ENCODE measurements around the gene ATRIP. TPM values are rescaled to one million over a fixed set of nuclear protein-coding genes. Genes with fewer than 3 reads are reported as not detected.

The ATRIP gene
- polyA plus RNA-seq, 1 donor from 2014 or later, result 11.1 TPM

- no peaks in the 10 kb centered on the region for H3K9me2 ChIP-seq (ENCODE audit: insufficient read depth, low read length)
- no peak for TF ChIP-seq EZH2 (IDR thresholded peaks at IDR 0.05; ENCODE audit: borderline replicate concordance, insufficient read depth, low read length, poor library complexity, severe bottlenecking)
- no peak for TF ChIP-seq SMC3 (conservative IDR thresholded peaks at IDR 0.05; ENCODE audit: poor library complexity)
- TF ChIP-seq RAD21 (conservative IDR thresholded peaks at IDR 0.05), result no peak
- TF ChIP-seq EP300 (conservative IDR thresholded peaks at IDR 0.05; ENCODE audit: poor library complexity, severe bottlenecking), result no peak
- no peak for TF ChIP-seq REST (IDR thresholded peaks at IDR 0.05; ENCODE audit: borderline replicate concordance)
- TF ChIP-seq TAF1 (IDR thresholded peaks at IDR 0.05; ENCODE audit: low read depth), result no peak
- TF ChIP-seq POLR2AphosphoS5 (IDR thresholded peaks at IDR 0.05), result no peak
- TF ChIP-seq CTCF (IDR thresholded peaks at IDR 0.05; ENCODE audit: poor library complexity, severe bottlenecking), result no peak
- TF ChIP-seq MXI1 (conservative IDR thresholded peaks at IDR 0.05; ENCODE audit: poor library complexity, severe bottlenecking), result no peak
- no peaks in the 10 kb centered on the region for H3K36me3 ChIP-seq (ENCODE audit: insufficient read depth, low read length)
- H3K4me3 ChIP-seq (ENCODE audit: low read length), result no peak overlapping the region
- no peaks in the 10 kb centered on the region for H3K9me3 ChIP-seq (ENCODE audit: low read length)
- peaks cover 3% of the 10 kb centered on the region for H4K20me1 ChIP-seq (ENCODE audit: insufficient read depth)
- H3K4me2 ChIP-seq (ENCODE audit: low read length), result no peak overlapping the region
- H3K27ac ChIP-seq (ENCODE audit: low read length), result no peak overlapping the region
- no peaks in the 10 kb centered on the region for H3F3A ChIP-seq (ENCODE audit: insufficient read depth, low read length, poor library complexity, severe bottlenecking)
- peaks cover 1% of the 10 kb centered on the region for H3K79me2 ChIP-seq (replicated peaks; ENCODE audit: insufficient read depth, low read length)
- no peaks in the 10 kb centered on the region for H3K27me3 ChIP-seq (ENCODE audit: insufficient read depth, low read depth, low read length)
- H2AFZ ChIP-seq (ENCODE audit: low read depth, low read length), result no peak overlapping the region
- no peak overlapping the region for H3K9ac ChIP-seq (ENCODE audit: low read length)
Observed at GRCh38 chr3:48417529-48418108, 28.9 kb upstream of the ATRIP start.

GRCh38 chr3:48418140-48418539 lies 28.4 kb upstream of the ATRIP start:
- H3K36me3 ChIP-seq (ENCODE audit: insufficient read depth, low read length), result no peaks in the 10 kb centered on the region
- H3K4me3 ChIP-seq (ENCODE audit: low read length), result no peak overlapping the region

More at GRCh38 chr3:48418140-48418539, 28.4 kb upstream of the ATRIP start:
- Histone ChIP-seq H3F3A (ENCODE audit: insufficient read depth, low read length, poor library complexity, severe bottlenecking) (no peaks in the 10 kb centered on the region), H3K9me3 (ENCODE audit: low read length) (no peaks in the 10 kb centered on the region), H3K4me2 (ENCODE audit: low read length) (no peak overlapping the region), H2AFZ (ENCODE audit: low read depth, low read length) (no peak overlapping the region), H3K9ac (ENCODE audit: low read length) (no peak overlapping the region), H3K27me3 (ENCODE audit: insufficient read depth, low read depth, low read length) (no peaks in the 10 kb centered on the region), H3K79me2 (replicated peaks; ENCODE audit: insufficient read depth, low read length) (peaks cover 6% of the 10 kb centered on the region), H3K27ac (ENCODE audit: low read length) (no peak overlapping the region), H3K9me2 (ENCODE audit: insufficient read depth, low read length) (no peaks in the 10 kb centered on the region), H4K20me1 (ENCODE audit: insufficient read depth) (peaks cover 3% of the 10 kb centered on the region)
- TF ChIP-seq MXI1 (conservative IDR thresholded peaks at IDR 0.05; ENCODE audit: poor library complexity, severe bottlenecking) (no peak), EP300 (conservative IDR thresholded peaks at IDR 0.05; ENCODE audit: poor library complexity, severe bottlenecking) (no peak), REST (IDR thresholded peaks at IDR 0.05; ENCODE audit: borderline replicate concordance) (no peak), SMC3 (conservative IDR thresholded peaks at IDR 0.05; ENCODE audit: poor library complexity) (no peak), TAF1 (IDR thresholded peaks at IDR 0.05; ENCODE audit: low read depth) (no peak), EZH2 (IDR thresholded peaks at IDR 0.05; ENCODE audit: borderline replicate concordance, insufficient read depth, low read length, poor library complexity, severe bottlenecking) (no peak), CTCF (IDR thresholded peaks at IDR 0.05; ENCODE audit: poor library complexity, severe bottlenecking) (no peak), POLR2AphosphoS5 (IDR thresholded peaks at IDR 0.05) (no peak), RAD21 (conservative IDR thresholded peaks at IDR 0.05) (no peak)

All from neural cell (in vitro differentiated cells).